Tibial nerve (tissue), 4 donors: ENCODE data around the gene IL1R1. TPM values are rescaled to one million over a fixed set of nuclear protein-coding genes. Genes with fewer than 3 reads are reported as not detected.

Source experiments
- DNase-seq, 2 donors: peaks; one replicate each; pipeline ENCODE4 v3.0.0-alpha.2; 2019; ENCODE audit warnings: low spot score in 2 of 2
- H3K27ac ChIP-seq, 4 donors: fragments of 200-600 bp; sonication (generic) in 3 of 4; one replicate each; pipeline ENCODE4 v1.5.1; 2017 to 2019; ENCODE audit warnings: mild to moderate bottlenecking in 1 of 4
- H3K27me3 ChIP-seq, 2 donors: fragments of 200-600 bp; sonication (generic) in 1 of 2; one replicate each; pipeline versions ENCODE4 v1.5.1 to v1.6.0; 2017 to 2019
- H3K36me3 ChIP-seq, 3 donors: fragments of 200-600 bp; sonication (generic); one replicate each; pipeline ENCODE4 v1.5.1; 2018 to 2019
- H3K4me1 ChIP-seq, 4 donors: fragments of 200-600 bp; sonication (generic) in 3 of 4; one replicate each; pipeline ENCODE4 v1.5.1; 2017 to 2019
- H3K4me3 ChIP-seq, 4 donors: fragments of 200-600 bp; sonication (generic) in 3 of 4; one replicate each; pipeline ENCODE4 v1.5.1; 2017 to 2019; ENCODE audit warnings: mild to moderate bottlenecking in 1 of 4, moderate library complexity in 1 of 4
- H3K9me3 ChIP-seq, 4 donors: fragments of 200-600 bp; sonication (generic) in 3 of 4; one replicate each; pipeline ENCODE4 v1.5.1; 2017 to 2019
- CTCF ChIP-seq, 5 experiments: fragments of 200-600 bp in 3 of 5; fragments of 450-650 bp in 2 of 5; sonication (generic) in 3 of 5; IDR thresholded peaks; one replicate each; pipeline ENCODE4 v1.5.1; 2016 to 2019; ENCODE audit warnings: antibody characterized with exemption in 5 of 5, mild to moderate bottlenecking in 3 of 5, moderate library complexity in 2 of 5
- EP300 ChIP-seq, 2 donors: sonication (generic); formaldehyde crosslinking; IDR thresholded peaks; one replicate each; pipeline ENCODE4 v1.6.1; 2017; ENCODE audit warnings: antibody characterized with exemption in 2 of 2, mild to moderate bottlenecking in 1 of 2
- POLR2A ChIP-seq, 2 donors: fragments of 450-650 bp; IDR thresholded peaks; one replicate each; pipeline ENCODE4 v1.6.1; 2017; ENCODE audit warnings: antibody characterized with exemption in 2 of 2, mild to moderate bottlenecking in 2 of 2, moderate library complexity in 2 of 2
- WGBS, 2 donors: methylation state at CpG; one replicate each; pipeline ENCODE4 v1.1.5; 2018; 5-methylcytosine and 5-hydroxymethylcytosine counted together
- total RNA-seq, 4 donors: library from RNA; depleted of rRNA; stranded (reverse); fragments of >200 nt; gene quantifications; one replicate each; pipeline ENCODE4 v1.1.0, GENCODE V29; 2016

The IL1R1 gene
- total RNA-seq, 4 donors from 2014 or later: 29.5 to 81.2 (median 57.4) TPM

GRCh38 chr2:102179788-102180686 lies 37.5 kb downstream of the IL1R1 start:
- no peak for DNase-seq
- Histone ChIP-seq H3K27me3 (no peaks in the 10 kb centered on the region), H3K4me3 (no peak overlapping the region), H3K36me3 (peaks cover 0 to 26% (median 0%) of the 10 kb centered on the region in 3 donors), H3K4me1 (no peaks in the 10 kb centered on the region), H3K27ac (no peak overlapping the region), H3K9me3 (no peaks in the 10 kb centered on the region)
- TF ChIP-seq CTCF (IDR thresholded peaks at IDR 0.05): no peak
- no peak for TF ChIP-seq EP300 (IDR thresholded peaks at IDR 0.05)
- TF ChIP-seq POLR2A (IDR thresholded peaks at IDR 0.05): no peak
- 95 to 97% methylated on average over 2 of the region's 2 CpGs for WGBS, 2 donors

GRCh38 chr2:102180687-102180999 lies 38.1 kb downstream of the IL1R1 start:
- TF ChIP-seq CTCF (IDR thresholded peaks at IDR 0.05): no peak
- TF ChIP-seq POLR2A (IDR thresholded peaks at IDR 0.05): no peak
- TF ChIP-seq EP300 (IDR thresholded peaks at IDR 0.05): no peak
- WGBS, 2 donors: 49 to 54% methylated on average over 1 of the region's 1 CpG
- Histone ChIP-seq H3K9me3 (no peaks in the 10 kb centered on the region), H3K36me3 (peaks cover 0 to 21% (median 0%) of the 10 kb centered on the region in 3 donors), H3K27ac (no peak overlapping the region), H3K27me3 (no peaks in the 10 kb centered on the region), H3K4me3 (no peak overlapping the region), H3K4me1 (peaks cover 0 to 4% (median 0%) of the 10 kb centered on the region in 4 donors)
- no peak for DNase-seq

GRCh38 chr2:102181376-102181775 lies 38.8 kb downstream of the IL1R1 start:
- H3K4me1 ChIP-seq: peaks cover 0 to 4% (median 0%) of the 10 kb centered on the region in 4 donors
- TF ChIP-seq EP300 (IDR thresholded peaks at IDR 0.05): no peak
- no peak for TF ChIP-seq POLR2A (IDR thresholded peaks at IDR 0.05)
- TF ChIP-seq CTCF (IDR thresholded peaks at IDR 0.05): no peak
- H3K36me3 ChIP-seq: peaks cover 0 to 15% (median 0%) of the 10 kb centered on the region in 3 donors
- H3K9me3 ChIP-seq: no peaks in the 10 kb centered on the region
- H3K27me3 ChIP-seq: no peaks in the 10 kb centered on the region
- DNase-seq: no peak
- H3K4me3 ChIP-seq: no peak overlapping the region
- 86 to 87% methylated on average over 5 of the region's 5 CpGs for WGBS, 2 donors
- H3K27ac ChIP-seq: no peak overlapping the region

- DNase-seq: no peak
- WGBS, 2 donors: 73 to 80% methylated on average over 7 of the region's 7 CpGs
Measured at GRCh38 chr2:102181919-102182635, 39.5 kb downstream of the IL1R1 start.

More at GRCh38 chr2:102181919-102182635, 39.5 kb downstream of the IL1R1 start:
- TF ChIP-seq POLR2A (IDR thresholded peaks at IDR 0.05) (no peak), CTCF (IDR thresholded peaks at IDR 0.05) (no peak), EP300 (IDR thresholded peaks at IDR 0.05) (no peak)
- Histone ChIP-seq H3K36me3 (peaks cover 0 to 8% (median 0%) of the 10 kb centered on the region in 3 donors), H3K9me3 (no peaks in the 10 kb centered on the region), H3K27ac (no peak overlapping the region), H3K4me3 (no peak overlapping the region), H3K4me1 (peaks cover 0 to 8% (median 0%) of the 10 kb centered on the region in 4 donors), H3K27me3 (peaks cover 0 to 4% of the 10 kb centered on the region in 2 donors)
